DLD1 (cell line): ENCODE measurements around the gene FPR1.
"Not testable (repeated sequence)": the region's sequence is repeated elsewhere in the genome, so short reads cannot be mapped to it uniquely, and the experiment has no call there.

Source experiments
- in situ Hi-C: cut with HindIII; loops from 2 replicates; pipeline ENCODE4 v1.10.0; 2017; ENCODE audit warnings: low sequenced_read_pairs

Gene FPR1

DNA sequence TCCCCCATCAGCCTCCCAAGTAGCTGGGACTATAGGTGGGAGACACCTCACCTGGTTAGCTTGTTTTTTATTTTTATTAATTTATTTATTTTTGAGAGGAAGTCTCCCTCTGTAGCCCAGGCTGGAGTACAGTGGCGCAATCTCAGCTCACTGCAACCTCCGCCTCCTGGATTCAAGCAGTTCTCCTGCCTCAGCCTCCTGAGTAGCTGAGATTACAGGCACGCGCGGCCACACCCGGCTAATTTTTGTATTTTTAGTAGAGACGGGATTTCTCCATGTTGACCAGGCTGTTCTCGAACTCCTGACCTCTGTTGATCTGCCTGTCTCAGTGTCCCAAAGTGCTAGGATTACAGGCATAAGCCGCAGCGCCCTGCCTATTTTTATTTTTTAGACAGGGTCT lies 13.2 kb downstream of the FPR1 start:
- in situ Hi-C loops, result not testable (repeated sequence)

DNA sequence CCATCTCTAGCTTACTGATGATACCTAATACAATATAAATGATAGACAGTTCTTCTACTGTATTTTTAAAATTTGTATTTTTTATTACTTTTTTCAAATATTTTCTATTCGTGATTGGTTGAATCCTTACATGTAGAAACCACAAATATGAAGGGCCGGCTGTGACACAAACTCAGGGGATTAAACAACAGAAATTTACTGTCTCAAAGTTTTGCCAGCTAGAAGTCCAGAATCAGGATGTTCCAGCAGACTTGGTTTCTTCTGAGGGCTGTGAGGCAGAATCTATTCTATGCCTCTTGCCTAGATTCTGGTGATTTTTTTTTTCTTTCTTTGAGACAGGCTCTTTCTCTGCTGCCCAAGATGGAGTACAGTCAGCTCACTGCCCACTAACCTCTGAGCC lies 13.8 kb downstream of the FPR1 start:
- in situ Hi-C loops, result no loop called here

DNA sequence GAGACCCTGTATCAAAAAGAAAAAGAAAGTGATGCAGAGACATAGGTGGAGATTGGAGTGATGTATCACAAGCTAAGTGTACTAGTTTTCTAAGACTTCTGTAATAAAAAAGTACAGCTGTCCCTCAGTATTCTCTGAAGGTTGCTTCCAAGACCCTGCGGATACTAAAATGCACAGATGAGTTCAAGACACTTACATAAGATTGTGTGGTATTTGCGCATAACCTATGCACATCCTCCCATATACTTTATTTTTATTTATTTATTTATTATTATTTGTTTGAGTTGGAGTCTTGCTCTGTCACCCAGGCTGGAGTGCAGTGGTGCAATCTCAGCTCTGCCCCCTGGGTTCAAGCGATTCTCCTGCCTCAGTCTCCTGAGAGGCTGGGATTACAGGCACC lies 14.3 kb downstream of the FPR1 start:
- in situ Hi-C loops, result no loop called here

DNA sequence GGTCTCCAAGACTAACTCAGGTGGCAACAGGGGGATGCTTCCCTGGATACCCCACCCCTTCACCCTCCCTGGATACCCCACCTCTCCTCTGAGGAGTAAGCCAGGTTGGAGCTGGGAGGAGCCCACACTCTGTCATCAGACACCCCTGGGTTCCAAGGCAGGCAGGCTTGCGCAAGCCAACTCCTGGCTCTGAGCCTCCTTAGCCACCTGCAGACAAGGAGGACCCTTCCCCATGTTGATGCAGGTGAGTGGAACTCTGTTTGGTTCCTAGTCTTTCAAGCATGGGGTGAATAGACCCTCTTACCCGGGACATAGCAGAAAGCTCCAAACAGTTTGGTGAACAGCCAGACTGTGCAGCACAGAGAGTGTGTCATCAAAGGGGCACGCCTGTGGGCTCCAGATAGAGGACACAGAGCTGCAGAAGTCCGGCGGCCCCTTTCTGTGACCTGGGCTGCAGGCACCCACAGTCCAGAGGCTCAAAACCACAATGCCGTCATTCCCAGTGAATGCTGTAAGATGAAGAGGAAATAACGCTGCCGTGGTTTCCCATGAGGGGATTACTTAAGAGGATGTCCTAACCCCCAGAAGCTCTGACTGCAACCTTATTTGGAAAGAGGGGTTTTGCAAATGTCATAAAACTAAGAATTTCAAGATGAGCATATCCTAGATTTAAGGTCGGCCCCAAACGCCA lies 15.8 kb downstream of the FPR1 start:
- in situ Hi-C loops, result no loop called here

DNA sequence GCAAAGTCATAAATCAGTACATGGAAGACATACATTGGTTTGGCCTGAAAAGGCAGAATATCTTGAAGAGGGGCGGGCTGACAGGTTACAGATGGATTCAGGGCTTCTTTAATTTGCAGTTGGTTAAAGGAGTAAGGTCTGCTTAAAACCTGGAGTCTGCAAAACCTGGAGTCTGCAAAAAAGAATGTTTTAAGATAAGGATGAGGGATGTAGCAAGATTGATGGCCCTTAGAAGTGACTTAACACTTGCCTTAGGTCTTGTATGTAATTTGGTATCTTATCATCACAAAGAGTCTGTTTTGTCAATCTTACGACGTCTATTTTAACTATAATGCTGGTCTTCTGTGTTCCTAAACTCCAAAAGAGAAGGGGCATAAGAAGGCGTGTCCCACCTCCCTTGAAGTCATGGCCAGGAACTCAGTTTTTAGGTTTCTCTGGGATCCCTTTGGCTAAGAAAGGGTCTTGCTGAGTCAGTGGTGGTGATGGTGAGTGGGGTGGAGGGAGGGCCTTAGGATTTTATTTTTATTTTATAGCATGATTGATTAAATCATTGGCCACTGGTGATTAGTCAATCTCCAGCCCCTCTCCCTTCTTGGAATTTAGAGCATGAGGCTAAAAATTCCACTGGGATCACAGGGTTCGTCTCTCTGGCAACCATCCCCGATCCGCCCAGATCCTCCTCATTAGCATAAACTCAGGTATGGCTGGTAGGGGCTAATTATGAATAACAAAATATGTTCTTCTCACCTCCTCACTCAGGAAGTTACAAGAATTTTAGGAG lies 17.7 kb downstream of the FPR1 start:
- in situ Hi-C loops, result no loop called here

DNA sequence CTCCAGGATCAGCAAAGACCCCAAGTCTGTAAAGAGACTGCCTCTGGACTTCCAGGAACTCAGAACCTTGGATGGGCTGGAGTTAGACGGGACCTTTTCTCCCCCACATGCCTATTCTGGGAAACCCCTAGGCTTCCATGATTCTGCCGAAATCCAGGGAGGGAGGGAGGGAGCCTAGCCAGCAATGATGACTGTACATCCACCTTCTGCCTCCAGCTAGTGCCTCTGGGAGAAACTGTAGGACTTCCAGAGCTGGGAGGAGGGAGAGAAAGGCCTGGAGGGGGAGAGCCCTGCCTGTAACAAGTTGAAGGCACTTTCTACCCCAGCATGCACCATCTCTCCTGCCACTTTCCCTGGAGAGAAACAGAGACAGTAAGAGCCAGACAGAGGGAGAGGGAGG lies 21.9 kb downstream of the FPR1 start:
- in situ Hi-C loops, result no loop called here

DNA sequence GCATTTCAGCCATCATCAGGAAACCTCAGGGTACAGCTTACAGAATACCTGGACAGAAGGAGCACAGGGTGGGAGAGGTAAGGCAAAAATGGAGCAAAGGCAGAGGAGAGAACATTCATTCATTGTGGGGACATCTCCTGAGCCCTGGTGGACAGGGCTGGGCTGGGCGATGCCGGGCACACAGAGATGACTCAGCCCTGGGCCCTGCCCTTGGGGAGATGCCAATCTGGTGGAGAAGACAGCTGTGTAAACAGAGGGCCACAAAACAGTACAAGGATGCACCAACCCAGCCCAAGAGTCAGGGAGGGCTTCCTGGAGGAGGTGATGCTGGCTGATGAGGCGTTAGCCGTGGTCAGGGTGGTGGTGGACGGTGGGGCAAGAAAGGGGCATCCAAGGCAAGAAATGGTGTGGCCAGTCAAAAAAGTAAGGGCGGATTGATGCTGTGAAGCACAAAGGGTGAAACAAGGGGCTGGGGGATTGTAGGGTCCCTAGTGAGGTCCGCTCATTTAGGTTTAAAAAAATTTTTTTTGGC lies 24.3 kb downstream of the FPR1 start:
- in situ Hi-C loops, result no loop called here

DNA sequence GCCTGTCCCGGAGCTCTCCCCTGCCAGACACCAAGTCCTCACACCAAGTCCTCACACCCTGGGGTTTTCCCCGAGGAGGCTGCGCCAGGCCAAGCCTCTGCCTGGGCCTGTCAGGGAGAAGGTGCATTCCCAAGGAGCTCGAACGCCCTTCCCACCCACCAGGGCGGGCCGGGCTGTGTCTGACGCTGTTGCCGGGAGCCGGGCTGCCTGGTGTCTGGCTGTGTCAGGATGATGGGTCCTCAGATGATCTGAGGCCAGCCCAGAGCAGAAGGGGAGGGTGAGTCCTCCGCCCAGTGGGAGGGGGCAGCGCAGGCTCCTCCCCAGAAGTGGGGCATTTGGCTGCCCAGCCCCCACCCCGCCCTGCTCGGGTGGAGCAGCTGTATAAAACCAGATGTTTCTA lies 25.6 kb downstream of the FPR1 start:
- in situ Hi-C loops, result no loop called here

DNA sequence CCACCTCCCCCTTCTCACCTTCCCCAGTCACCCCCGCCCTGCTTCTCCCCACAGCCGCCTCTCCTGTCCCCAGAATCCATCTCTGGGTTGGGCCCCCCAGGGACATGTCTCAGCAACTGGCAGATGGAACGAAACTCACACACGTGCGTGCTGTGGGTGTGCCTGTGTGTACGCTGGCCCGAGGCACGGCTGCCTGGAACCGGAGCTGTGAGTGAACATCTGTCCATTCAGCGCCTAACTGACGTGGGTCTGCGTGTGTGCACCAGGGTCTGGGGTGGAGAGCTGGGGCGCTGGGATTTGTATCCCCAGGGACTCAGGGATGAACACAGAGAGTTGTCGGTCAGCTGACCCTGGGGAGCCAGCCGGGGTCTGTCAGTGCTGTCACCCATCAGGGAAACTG lies 27.1 kb downstream of the FPR1 start:
- in situ Hi-C loops, result no loop called here

DNA sequence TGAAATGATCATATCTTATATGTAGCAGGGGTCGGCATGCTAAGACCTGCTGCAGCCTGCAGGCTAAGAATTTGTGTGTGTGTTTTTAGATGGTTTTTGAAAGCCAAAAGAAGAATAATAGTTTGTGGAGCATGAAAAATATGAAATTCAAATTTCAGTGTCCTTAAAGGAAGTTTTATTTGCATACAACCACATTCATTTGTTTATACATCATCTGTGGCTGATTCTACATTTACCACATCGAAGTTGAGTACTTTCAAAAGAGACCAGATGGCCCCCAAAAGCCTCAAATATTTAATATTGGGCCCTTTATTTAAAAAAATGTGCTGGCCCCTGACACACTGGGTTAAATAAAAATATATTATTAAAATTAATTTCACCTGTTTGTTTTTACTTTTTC lies 29.2 kb downstream of the FPR1 start:
- in situ Hi-C loops, result no loop called here

DNA sequence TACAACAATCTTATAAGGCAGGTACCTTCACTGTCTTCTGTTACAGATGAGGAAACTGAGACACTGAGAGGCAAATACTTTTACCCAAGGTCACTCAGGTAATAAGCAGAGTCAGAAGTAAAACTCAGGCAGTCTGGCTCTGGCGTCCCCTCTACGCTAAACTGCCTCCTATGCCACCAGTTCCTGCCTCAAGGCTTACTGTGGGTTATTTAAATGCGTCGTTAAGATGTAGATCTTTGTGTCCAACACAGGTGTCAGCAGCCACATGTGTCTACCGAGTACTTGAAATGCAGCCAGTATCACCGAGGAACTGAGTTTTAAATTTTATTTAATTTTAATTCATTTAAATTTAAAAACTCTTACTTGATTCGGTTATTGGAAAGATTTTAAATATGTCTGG lies 29.8 kb downstream of the FPR1 start:
- in situ Hi-C loops, result no loop called here

DNA sequence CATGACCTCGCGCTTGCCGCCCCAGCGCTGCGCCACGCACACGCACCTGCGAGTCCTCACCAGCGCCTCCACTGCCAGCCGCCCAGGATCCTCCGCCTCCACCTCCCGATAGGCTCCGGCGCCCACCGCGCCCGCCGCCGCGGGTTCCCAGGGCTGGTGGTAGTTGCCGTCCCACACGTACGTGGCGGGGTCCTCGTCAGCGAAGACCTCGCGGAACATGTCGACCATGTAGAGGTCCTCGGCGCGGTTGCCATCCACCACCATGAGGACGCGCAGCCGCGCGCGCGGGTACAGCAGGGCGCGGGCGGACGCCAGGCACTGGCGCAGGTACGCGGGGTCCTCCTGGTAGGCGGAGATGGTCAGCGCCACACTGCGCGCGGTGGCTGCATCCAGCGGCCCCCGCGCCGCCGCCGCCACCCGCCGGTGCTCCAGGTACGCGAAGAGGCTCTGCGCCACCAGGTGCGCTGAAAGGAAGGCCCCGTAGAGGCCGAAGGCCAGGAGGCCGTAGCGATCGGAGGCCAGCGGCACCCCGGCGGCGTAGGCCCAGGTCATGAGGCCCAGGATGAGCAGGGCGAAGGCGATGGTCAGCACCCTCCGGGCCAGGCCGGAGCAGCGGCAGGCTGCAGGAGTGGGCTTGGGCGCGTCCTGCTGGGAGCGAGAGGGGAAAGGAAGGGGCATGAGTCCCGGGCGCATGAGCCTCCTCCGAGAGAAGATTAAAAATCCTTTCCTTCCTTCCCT lies 32.3 kb downstream of the FPR1 start:
- in situ Hi-C loops, result no loop called here

DNA sequence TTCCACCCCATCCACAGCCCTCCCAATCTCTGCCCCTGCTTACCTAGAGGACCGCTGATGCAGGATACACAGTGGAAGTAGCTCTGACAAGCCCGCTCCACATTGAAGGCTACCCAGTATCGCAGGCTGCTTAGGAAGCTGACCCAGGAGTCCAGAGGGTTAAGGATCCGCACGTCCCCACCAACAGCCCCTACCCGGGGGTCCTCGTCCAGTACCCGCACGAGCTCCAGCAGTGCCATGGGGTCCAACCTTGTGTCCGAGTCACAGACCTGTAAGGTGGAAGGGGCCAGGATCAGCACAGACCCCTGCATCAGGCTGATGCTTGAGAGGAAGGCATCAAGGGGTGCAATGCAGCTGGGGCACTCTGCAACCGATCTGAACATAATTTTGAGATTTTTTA lies 34.8 kb downstream of the FPR1 start:
- in situ Hi-C loops, result no loop called here

DNA sequence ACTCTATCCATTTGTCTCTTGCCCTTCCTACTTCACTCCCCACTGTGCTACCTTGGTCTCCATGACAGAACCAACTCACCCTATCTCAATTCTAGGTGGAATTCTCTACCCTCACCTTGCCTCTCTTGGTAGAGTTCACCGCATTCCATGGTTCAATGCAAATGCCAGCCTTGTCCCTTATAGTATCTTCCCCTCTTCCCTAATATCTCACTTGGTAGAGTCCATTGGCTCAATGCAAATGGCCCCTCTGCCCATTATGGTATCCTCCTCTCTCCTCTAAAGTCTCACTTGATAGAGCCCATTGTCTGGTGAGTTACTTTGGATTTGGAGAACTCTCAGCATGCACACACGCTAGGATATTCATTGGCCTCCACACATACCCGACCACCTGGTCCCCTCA lies 35.8 kb downstream of the FPR1 start:
- in situ Hi-C loops, result no loop called here

DNA sequence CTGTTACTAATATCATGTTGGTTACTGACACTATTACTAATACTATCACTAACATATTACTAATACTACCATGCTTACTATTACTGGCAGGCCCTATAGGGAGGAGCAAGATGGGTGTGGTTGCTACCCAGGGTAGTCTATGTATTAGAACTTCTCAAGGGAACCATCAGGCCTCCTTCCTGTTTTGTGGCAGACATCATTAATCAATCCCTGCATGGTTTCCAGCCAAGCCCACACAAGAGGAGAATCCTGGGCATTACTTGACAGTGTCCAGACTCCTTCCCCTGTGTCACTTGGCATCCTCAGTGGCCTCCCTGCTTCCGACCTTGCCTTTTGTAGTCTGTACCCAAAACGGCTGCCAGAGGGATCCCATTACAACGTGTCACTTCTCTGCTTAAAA lies 36.8 kb downstream of the FPR1 start:
- in situ Hi-C loops, result no loop called here

DNA sequence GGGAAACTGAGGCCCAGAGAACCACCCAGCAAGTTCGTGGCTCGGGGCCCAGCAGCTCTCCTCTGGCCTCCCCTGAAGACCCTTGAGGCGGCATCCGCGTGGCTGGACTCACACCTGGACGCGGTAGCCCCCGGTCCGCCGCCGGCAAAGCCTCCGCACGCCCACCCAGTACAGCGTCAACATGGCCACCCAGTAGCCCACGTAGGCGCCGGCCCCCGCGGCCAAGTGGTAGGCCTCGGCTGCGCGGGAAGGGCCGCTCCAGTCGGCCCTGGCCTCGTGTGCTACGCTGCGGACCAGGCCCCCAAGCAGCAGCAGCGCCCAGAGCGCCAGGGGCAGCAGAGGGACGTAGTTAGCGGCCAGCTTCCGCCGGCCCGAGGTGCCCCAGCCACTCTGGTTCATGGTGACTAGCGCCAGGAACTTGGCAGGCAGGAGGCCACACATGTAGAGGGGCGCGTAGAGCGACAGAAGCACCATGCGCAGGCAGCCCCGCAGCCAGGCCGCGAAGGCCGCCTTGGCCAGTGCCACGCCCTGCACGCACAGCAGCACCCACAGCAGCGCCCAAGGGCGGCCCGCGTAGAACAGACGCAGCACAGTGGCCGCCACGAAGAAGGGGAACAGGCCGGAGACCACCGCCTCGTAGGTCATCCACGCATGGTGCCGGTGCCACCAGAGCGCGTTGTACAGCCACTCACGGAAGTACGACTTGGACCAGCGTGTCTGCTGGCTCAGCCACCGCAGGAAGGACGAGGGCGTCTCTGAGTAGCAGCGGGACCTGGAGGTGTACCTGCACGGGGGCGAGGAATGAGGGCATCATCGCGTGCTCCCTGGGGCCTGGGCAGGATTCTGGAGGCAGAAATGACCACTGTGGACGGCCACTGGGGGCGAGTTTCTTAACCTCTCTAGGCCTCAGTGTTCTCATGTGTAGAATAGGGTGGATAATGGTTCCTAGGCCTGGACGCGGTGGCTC lies 38.1 kb downstream of the FPR1 start:
- in situ Hi-C loops, result no loop called here

DNA sequence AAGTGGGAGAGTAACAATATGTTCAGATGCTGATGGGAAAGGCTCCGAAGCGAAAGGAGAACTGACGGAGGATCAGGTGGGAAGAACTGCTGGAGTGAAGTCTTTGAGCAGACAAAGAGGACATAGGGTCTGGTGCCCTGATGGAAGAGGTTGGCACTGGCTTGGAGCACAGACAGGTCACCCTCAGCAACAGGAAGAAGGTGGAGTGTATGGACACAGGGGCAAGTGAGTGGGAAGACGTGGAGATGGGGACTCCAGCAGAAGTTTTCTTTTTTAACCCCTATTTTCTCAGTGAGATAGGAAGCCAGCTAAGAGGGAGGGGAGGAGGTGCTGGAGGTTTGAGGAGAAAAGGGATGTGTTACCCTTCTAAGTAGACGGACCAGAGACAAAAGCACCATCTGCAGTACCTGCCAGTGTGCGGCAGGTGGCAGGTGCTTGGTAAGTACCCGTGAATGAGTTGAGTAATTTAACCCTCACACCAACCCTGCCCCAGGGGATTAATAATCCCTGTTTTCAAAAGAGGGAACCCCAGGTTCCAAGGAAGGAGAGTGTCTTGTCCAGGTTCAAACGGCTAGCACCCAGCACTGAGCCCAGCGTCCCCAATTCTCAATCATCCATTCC lies 39.1 kb downstream of the FPR1 start:
- in situ Hi-C loops, result no loop called here

DNA sequence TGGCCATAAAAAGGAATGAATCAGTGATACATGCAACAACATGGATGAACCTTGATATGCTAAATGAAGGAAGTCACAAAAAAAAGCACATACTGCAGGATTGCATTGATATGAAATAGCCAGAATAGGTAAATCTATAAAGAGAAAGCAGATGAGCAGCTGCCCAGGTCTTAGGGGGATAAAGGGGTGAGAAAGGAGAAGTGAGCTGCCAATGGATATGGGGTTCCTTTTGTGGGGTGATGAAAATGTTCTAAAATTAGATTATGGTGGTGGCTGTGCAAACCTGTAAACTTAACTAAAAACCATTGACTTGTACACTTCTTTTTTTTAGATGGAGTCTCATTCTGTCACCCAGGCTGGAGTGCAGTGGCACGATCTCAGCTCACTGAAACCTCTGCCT lies 40.0 kb downstream of the FPR1 start:
- in situ Hi-C loops, result no loop called here

DNA sequence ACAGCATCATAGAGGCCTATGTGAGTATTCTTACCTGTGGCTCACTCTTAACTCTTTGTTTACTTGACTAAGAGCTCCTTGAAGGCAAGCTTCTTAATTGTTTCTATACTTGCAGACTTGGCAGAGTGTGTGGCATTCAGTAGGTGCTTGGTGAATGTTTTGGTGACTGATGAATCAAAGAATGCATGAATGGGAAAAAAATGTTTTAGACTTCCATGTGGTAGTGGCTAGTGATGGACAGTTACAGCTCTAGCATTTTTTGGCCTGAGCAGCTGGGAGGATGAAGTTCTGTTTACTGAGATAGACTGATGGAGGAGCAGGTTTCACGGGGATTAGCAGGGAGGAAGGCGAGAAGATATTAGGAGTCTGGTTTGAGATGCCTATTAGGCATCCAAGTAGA lies 41.5 kb downstream of the FPR1 start:
- in situ Hi-C loops, result no loop called here

DNA sequence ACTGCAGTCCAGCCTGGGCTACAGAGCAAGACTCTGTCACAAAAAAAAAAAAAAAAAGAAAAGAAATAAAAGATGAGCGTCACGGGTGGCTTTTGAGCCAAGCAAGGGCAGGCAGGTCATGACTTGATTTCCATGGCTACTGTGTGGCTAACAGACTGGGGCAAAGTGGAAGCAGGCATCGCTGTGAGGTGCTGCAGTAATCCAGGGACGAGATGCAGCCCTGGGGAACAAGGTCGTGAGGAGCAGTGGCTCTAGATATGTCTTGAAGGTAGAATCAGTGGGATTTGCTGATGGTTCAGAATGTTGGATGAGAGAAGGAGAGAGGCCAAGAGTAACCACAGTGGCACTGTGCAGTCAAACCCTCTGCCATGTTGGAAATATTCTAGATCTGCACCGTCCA lies 42.1 kb downstream of the FPR1 start:
- in situ Hi-C loops, result no loop called here
